Gastrocnemius medialis (tissue), 4 donors: ENCODE measurements around the gene TGM2. TPM values are rescaled to one million over a fixed set of nuclear protein-coding genes. Genes with fewer than 3 reads are reported as not detected.

Experiments
- ATAC-seq, 2 donors: fragments of 150-250 bp; one replicate each; pipeline ENCODE4 v1.9.1; 2016
- DNase-seq, 2 donors: peaks; one replicate each; pipeline ENCODE4 v3.0.0-alpha.2; 2019
- H3K27ac ChIP-seq, 4 donors: fragments of 200-600 bp; sonication (generic); 1 replicate in 1 of 4; 2 replicates in 3 of 4; pipeline ENCODE4 v1.5.1; 2016 to 2018; ENCODE audit warnings: mild to moderate bottlenecking in 2 of 4, moderate library complexity in 1 of 4
- H3K27me3 ChIP-seq, 3 donors: fragments of 200-600 bp; sonication (generic) in 2 of 3; 1 replicate in 1 of 3; 2 replicates in 2 of 3; pipeline versions ENCODE4 v1.5.1 to v1.6.0; 2016 to 2019; ENCODE audit warnings: mild to moderate bottlenecking in 1 of 3, moderate library complexity in 1 of 3
- H3K36me3 ChIP-seq, 2 donors: fragments of 200-600 bp; sonication (generic) in 1 of 2; one replicate each; pipeline ENCODE4 v1.5.1; 2017 to 2018
- H3K4me1 ChIP-seq, 2 donors: fragments of 200-600 bp; sonication (generic) in 1 of 2; one replicate each; pipeline ENCODE4 v1.5.1; 2016 to 2017; ENCODE audit warnings: mild to moderate bottlenecking in 2 of 2
- H3K4me3 ChIP-seq, 4 donors: fragments of 200-600 bp; sonication (generic) in 3 of 4; 1 replicate in 1 of 4; 2 replicates in 3 of 4; pipeline ENCODE4 v1.5.1; 2016 to 2019; ENCODE audit warnings: mild to moderate bottlenecking in 2 of 4
- H3K9me3 ChIP-seq, 3 donors: fragments of 200-600 bp; sonication (generic) in 2 of 3; 1 replicate in 1 of 3; 2 replicates in 2 of 3; pipeline ENCODE4 v1.5.1; 2016 to 2019
- CTCF ChIP-seq, 5 experiments: fragments of 450-650 bp in 3 of 5; fragments of 200-600 bp in 2 of 5; sonication (generic) in 2 of 5; IDR thresholded peaks in 4 of 5; conservative IDR thresholded peaks in 1 of 5; 1 replicate in 4 of 5; 2 replicates in 1 of 5; pipeline ENCODE4 v1.5.1; 2016 to 2019; ENCODE audit warnings: antibody characterized with exemption in 5 of 5, mild to moderate bottlenecking in 3 of 5, moderate library complexity in 3 of 5
- POLR2A ChIP-seq, 2 donors: fragments of 450-650 bp; IDR thresholded peaks; one replicate each; pipeline ENCODE4 v1.6.1; 2017; ENCODE audit warnings: antibody characterized with exemption in 2 of 2, mild to moderate bottlenecking in 2 of 2, moderate library complexity in 2 of 2
- in situ Hi-C, 4 donors: fragments of 200-750 bp; cut with MboI; loops; one replicate each; pipeline versions ENCODE4 v1.15.0 to v1.8.0; 2017; ENCODE audit warnings: low sequenced_read_pairs in 4 of 4
- intact Hi-C: fragments of 100-400 bp; cut with DNase I; formaldehyde crosslinking; loops from one replicate; pipeline ENCODE4 v1.15.1; 2023; ENCODE audit warnings: low total_unique reads
- total RNA-seq, 4 donors: library from RNA; depleted of rRNA; stranded (reverse); fragments of >200 nt; gene quantifications; one replicate each; pipeline versions ENCODE4 v1.1.0 to v1.2.3, GENCODE V29; 2016

TGM2 gene
- total RNA-seq, 4 donors from 2014 or later, result 12.8 to 152 (median 58.4) TPM

- peaks cover 9 to 26% of the 10 kb centered on the region in 2 donors for H3K4me1 ChIP-seq
- no peaks in the 10 kb centered on the region for H3K9me3 ChIP-seq
- in situ Hi-C loops (no loop called here), intact Hi-C loops (no loop called here)
- DNase-seq (no peak), ATAC-seq (no peak)
- H3K4me3 ChIP-seq, result no peak overlapping the region
- H3K27me3 ChIP-seq, result no peaks in the 10 kb centered on the region
- no peak overlapping the region for H3K27ac ChIP-seq
- H3K36me3 ChIP-seq, result peaks cover 0 to 43% of the 10 kb centered on the region in 2 donors
- TF ChIP-seq POLR2A (IDR thresholded peaks at IDR 0.05) (no peak), CTCF (IDR thresholded peaks at IDR 0.05 in 4 of 5, conservative IDR thresholded peaks at IDR 0.05 in 1 of 5) (no peak)
Measured at GRCh38 chr20:38131588-38132121, 33.4 kb downstream of the TGM2 start.

GRCh38 chr20:38130687-38131587 lies 34.1 kb downstream of the TGM2 start:
- H3K27me3 ChIP-seq, result no peaks in the 10 kb centered on the region
- TF ChIP-seq POLR2A (IDR thresholded peaks at IDR 0.05), result no peak
- no peak for TF ChIP-seq CTCF (IDR thresholded peaks at IDR 0.05 in 4 of 5, conservative IDR thresholded peaks at IDR 0.05 in 1 of 5)
- H3K36me3 ChIP-seq, result peaks cover 0 to 36% of the 10 kb centered on the region in 2 donors
- H3K4me1 ChIP-seq, result peaks cover 14 to 33% of the 10 kb centered on the region in 2 donors
- H3K27ac ChIP-seq, result no peak overlapping the region
- intact Hi-C loops (no loop called here), in situ Hi-C loops (no loop called here)
- DNase-seq, result peak in 1 of 2 donors; percentile 4
- ATAC-seq, result no peak
- no peak overlapping the region for H3K4me3 ChIP-seq
- no peaks in the 10 kb centered on the region for H3K9me3 ChIP-seq

GRCh38 chr20:38129893-38130609 lies 35.0 kb downstream of the TGM2 start:
- H3K4me1 ChIP-seq, result peaks cover 14 to 40% of the 10 kb centered on the region in 2 donors
- ATAC-seq, result no peak
- H3K9me3 ChIP-seq, result no peaks in the 10 kb centered on the region
- H3K36me3 ChIP-seq, result peaks cover 0 to 30% of the 10 kb centered on the region in 2 donors
- in situ Hi-C loops, result no loop called here
- intact Hi-C loops, result no loop called here
- H3K4me3 ChIP-seq, result no peak overlapping the region
- H3K27me3 ChIP-seq, result no peaks in the 10 kb centered on the region
- peak in 1 of 2 donors; percentile 1 for DNase-seq
- TF ChIP-seq CTCF (IDR thresholded peaks at IDR 0.05 in 4 of 5, conservative IDR thresholded peaks at IDR 0.05 in 1 of 5) (no peak), POLR2A (IDR thresholded peaks at IDR 0.05) (no peak)
- H3K27ac ChIP-seq, result no peak overlapping the region

GRCh38 chr20:38129248-38129865 lies 35.7 kb downstream of the TGM2 start:
- Histone ChIP-seq H3K27me3 (no peaks in the 10 kb centered on the region), H3K27ac (no peak overlapping the region), H3K4me3 (no peak overlapping the region), H3K9me3 (no peaks in the 10 kb centered on the region), H3K36me3 (peaks cover 0 to 30% of the 10 kb centered on the region in 2 donors), H3K4me1 (peaks cover 14 to 38% of the 10 kb centered on the region in 2 donors)
- ATAC-seq (no peak), DNase-seq (peak in 1 of 2 donors; percentile 5)
- no peak for TF ChIP-seq CTCF (IDR thresholded peaks at IDR 0.05 in 4 of 5, conservative IDR thresholded peaks at IDR 0.05 in 1 of 5)
- TF ChIP-seq POLR2A (IDR thresholded peaks at IDR 0.05), result no peak
- in situ Hi-C loops (no loop called here), intact Hi-C loops (no loop called here)
